Measurements from ENCODE around the gene ZNF76.

- TF ChIP-seq POLR2A (IDR thresholded peaks at IDR 0.05) (peak; percentile 65 to 97), EP300 (IDR thresholded peaks at IDR 0.05) (peak; percentile 50 to 94)
- TF ChIP-seq, protein P1, sequence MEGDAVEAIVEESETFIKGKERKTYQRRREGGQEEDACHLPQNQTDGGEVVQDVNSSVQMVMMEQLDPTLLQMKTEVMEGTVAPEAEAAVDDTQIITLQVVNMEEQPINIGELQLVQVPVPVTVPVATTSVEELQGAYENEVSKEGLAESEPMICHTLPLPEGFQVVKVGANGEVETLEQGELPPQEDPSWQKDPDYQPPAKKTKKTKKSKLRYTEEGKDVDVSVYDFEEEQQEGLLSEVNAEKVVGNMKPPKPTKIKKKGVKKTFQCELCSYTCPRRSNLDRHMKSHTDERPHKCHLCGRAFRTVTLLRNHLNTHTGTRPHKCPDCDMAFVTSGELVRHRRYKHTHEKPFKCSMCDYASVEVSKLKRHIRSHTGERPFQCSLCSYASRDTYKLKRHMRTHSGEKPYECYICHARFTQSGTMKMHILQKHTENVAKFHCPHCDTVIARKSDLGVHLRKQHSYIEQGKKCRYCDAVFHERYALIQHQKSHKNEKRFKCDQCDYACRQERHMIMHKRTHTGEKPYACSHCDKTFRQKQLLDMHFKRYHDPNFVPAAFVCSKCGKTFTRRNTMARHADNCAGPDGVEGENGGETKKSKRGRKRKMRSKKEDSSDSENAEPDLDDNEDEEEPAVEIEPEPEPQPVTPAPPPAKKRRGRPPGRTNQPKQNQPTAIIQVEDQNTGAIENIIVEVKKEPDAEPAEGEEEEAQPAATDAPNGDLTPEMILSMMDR (IDR thresholded peaks at IDR 0.05): peak; percentile 97 to 99 (median 99)
Observed at GRCh38 chr6:35342258-35343091, 82.9 kb downstream of the ZNF76 start, which contains the start of gene PPARD.
